22Rv1 (cell line): ENCODE data around the gene SZT2.

Experiments
- H3K27ac ChIP-seq: fragments of 450-650 bp; 2 replicates; pipeline ENCODE4 v1.5.1; 2017
- ZFX ChIP-seq: fragments of 450-650 bp; IDR thresholded peaks from 2 replicates; pipeline ENCODE4 v1.6.1; 2017; ENCODE audit warnings: antibody characterized with exemption, borderline replicate concordance
- TF ChIP-seq, protein P1 (sequence below): fragments of 450-650 bp; IDR thresholded peaks from 2 replicates; pipeline ENCODE4 v1.5.1; 2017; ENCODE audit warnings: mild to moderate bottlenecking

SZT2 gene

DNA sequence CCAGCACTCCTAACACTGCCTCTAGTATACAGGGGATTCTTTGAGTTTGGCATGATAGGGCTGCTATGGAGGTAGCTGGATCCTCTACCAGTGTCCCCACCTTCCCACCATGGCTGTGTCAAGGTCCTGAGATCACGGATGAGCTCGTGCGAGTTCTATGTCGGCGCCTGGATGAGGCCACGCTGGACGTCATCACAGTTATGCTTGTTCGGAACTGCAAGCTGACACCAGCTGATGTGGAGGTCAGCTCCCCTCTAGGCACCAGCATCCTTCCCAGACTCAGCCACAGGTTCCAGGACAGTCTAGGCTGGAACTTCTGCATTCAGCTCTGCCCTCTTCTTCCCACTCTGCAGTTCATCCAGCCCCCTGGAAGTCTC lies 48.9 kb downstream of the SZT2 start:
- TF ChIP-seq, protein P1, sequence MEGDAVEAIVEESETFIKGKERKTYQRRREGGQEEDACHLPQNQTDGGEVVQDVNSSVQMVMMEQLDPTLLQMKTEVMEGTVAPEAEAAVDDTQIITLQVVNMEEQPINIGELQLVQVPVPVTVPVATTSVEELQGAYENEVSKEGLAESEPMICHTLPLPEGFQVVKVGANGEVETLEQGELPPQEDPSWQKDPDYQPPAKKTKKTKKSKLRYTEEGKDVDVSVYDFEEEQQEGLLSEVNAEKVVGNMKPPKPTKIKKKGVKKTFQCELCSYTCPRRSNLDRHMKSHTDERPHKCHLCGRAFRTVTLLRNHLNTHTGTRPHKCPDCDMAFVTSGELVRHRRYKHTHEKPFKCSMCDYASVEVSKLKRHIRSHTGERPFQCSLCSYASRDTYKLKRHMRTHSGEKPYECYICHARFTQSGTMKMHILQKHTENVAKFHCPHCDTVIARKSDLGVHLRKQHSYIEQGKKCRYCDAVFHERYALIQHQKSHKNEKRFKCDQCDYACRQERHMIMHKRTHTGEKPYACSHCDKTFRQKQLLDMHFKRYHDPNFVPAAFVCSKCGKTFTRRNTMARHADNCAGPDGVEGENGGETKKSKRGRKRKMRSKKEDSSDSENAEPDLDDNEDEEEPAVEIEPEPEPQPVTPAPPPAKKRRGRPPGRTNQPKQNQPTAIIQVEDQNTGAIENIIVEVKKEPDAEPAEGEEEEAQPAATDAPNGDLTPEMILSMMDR: no peak
- TF ChIP-seq ZFX: no peak
- no peak overlapping the region for H3K27ac ChIP-seq

DNA sequence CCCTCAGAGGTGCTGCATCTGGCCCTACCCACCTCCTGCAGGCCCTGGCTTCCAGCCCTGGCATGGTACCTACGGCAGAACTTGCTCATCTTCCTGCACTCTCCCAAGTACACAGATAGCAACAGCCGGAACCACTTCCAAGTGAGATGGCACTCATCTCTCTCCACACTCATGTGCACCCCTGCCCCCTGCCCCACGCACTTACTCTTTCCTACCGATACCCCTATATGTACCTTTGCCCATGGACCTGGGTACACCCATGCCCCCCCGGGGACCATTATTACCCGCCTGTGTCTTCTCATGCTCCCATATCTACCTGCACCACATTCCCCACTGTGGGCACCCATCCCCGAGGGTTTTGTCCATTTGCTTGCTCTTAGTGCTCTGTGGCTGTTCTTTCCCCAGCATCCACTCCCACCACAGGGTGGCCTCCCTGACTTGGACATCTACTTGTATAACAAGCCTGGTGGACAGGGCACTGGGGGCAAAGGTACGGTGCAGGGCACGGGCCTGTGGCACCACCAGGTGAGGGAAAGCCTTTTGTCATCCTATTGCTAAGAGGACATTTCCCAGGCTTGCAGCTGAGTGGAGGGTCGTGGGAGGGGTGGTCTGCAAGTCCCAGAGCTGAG lies 49.4 kb downstream of the SZT2 start:
- TF ChIP-seq, protein P1: no peak
- TF ChIP-seq ZFX: no peak
- H3K27ac ChIP-seq: no peak overlapping the region

DNA sequence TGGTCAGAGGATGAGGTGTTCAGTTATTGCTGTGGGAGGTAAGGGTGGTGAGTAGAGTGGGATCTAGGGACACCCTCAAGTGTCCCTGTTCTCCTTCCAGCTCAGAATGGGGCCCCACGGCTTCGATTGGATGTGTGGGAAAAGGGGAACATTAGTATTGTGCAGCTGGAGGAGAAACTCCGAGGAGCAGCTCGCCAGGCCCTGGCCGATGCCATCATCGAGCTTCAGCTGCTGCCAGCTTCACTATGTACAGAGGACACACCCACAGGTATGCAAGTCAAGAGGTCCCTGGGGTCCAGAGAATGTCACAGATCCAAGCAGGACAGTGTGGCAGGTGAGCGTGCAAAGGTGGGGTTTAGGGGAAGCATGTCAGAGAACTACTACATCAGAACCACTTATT lies 50.1 kb downstream of the SZT2 start:
- no peak overlapping the region for H3K27ac ChIP-seq
- TF ChIP-seq ZFX: no peak
- TF ChIP-seq, protein P1: no peak

DNA sequence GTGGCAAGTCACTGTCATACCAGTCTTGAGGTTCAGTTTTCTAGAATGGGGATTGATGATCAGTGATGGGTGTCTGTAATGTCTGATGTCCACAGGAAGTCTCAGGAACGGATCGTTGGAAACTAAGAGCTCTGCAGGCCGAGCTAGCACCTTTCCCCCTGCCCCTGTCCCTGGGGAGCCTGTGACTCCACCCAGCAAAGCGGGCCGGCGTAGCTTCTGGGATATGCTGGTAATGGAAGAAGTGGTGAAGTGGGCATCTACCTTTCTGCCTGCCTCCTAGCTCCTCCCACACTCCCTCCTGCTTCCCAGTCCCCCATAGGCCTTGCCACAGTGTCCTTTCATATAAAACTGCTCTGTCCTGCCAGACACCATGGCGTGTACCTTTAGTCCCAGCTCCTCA lies 50.7 kb downstream of the SZT2 start:
- H3K27ac ChIP-seq: no peak overlapping the region
- no peak for TF ChIP-seq ZFX
- TF ChIP-seq, protein P1: no peak

DNA sequence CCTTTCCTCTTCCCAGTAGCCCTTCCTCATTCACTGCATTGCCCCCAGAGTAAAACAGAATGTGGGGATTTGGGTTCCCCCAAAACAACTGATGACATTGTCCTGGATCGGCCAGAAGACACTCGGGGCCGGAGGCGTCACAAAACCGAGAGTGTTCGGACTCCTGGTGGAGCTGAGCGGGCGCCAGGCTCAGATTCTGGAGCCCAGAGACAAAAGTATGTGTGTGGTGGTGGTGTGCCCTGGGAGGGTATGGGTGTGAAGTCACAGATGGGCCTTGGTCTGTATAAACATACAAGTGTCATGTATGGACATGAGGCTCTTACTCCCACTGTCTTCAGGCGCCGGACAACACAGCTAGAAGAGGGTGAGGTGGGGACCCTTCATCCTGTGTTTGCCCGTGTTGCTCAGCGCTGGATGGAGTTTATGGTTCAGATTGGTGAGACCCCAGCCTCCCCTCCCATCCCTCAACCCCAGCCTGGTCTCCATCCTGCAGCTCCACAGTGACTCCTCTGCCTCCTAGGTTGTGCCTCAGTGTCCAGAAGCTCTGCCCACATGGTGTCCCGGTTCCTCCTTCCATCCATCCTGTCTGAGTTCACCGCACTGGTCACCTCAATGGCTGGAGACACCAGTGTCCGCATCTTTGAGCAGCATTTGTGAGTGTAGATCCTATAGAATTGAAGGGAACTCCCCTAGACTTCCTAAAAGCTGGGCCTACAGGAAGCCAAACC lies 51.6 kb downstream of the SZT2 start:
- no peak overlapping the region for H3K27ac ChIP-seq
- no peak for TF ChIP-seq ZFX
- TF ChIP-seq, protein P1: no peak

DNA sequence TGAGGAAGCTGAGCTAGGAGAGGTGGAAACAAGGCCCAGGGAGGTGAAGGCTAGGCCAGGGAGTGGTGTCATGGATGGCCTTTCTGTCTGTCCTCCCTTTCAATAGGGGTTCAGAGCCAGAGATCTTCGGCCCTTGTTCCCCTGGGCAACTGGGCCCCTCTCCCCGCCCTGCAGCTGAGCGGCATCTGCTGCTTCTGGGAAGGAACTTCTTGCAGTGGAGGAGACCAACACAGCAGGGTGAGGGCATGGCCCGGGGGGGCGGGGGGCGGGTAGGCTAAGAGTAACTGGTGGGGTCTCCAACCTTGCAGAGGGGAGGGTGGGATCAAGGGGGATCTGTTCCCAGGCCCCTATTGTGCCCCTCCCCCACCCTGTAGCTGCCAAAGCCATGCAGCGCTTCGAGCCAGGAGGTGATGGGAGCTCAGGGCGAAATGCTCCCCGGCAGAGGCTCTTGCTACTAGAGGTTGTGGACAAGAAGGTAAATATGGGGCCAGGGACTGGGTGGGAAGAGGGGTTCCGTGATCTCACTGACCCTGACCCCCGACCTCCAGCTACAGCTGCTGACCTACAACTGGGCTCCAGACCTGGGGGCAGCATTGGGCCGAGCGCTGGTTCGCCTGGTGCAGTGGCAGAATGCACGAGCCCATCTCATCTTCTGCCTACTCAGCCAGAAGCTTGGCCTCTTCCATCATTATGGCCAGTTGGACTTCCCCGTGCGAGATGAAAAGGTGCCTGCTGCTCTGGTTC lies 52.4 kb downstream of the SZT2 start:
- no peak for TF ChIP-seq ZFX
- TF ChIP-seq, protein P1: no peak
- no peak overlapping the region for H3K27ac ChIP-seq

DNA sequence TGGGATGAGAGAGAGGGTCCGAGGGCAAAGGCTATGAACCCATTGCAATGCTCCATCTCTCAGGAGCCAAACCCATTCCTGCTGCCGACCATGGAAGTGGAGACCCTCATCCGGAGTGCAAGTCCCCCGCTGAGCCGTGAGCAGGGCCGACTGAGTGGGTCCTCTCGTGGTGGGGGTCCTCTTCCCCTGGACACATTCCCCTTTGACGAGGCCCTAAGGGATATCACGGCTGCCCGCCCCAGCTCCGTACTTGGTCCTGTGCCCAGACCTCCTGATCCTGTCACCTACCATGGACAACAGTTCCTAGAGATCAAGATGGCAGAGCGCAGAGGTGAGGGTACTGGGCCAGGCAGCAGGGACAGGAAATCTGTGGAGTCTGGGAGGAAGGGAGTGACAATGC lies 53.1 kb downstream of the SZT2 start:
- TF ChIP-seq, protein P1: no peak
- no peak overlapping the region for H3K27ac ChIP-seq
